Activated CD4-positive, alpha-beta T cell treated with anti-CD3 and anti-CD28 coated beads, Interleukin-2, Interleukin-4, amounts not matched to agents 100 ng/mL and 50 ng/mL, durations not matched to agents 16 hours and 8 hours (primary cell): ENCODE data around the gene FFAR3.

Experiments
- DNase-seq: peaks from one replicate; pipeline ENCODE4 v3.0.0-alpha.2; 2020; ENCODE audit warnings: low spot score

The FFAR3 gene

GRCh38 chr19:35330475-35330874, 27.8 kb upstream of the FFAR3 start:
- no peak for DNase-seq

GRCh38 chr19:35331551-35332214, 26.6 kb upstream of the FFAR3 start:
- DNase-seq, result no peak

DNA sequence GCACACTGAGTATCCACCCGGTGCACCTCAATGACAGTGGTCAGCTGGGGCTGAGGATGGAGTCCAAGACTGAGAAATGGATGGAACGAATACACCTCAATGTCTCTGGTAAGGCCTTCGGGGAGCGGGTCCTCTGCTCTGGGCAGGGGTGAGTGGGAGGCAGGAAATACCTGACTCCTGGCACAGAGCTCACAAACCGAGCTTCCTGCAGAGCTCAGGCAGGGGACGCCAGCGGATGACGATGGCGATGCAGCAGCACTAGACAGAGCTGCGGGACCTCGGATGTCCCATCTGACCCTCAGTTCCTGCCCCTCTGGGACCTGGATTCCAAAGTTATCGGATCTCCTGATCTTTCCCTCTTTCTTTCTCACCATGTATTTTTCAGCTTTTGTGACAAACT, 25.4 kb upstream of the FFAR3 start:
- peak; percentile 12 for DNase-seq

GRCh38 chr19:35334144-35334753, 24.0 kb upstream of the FFAR3 start:
- no peak for DNase-seq

DNA sequence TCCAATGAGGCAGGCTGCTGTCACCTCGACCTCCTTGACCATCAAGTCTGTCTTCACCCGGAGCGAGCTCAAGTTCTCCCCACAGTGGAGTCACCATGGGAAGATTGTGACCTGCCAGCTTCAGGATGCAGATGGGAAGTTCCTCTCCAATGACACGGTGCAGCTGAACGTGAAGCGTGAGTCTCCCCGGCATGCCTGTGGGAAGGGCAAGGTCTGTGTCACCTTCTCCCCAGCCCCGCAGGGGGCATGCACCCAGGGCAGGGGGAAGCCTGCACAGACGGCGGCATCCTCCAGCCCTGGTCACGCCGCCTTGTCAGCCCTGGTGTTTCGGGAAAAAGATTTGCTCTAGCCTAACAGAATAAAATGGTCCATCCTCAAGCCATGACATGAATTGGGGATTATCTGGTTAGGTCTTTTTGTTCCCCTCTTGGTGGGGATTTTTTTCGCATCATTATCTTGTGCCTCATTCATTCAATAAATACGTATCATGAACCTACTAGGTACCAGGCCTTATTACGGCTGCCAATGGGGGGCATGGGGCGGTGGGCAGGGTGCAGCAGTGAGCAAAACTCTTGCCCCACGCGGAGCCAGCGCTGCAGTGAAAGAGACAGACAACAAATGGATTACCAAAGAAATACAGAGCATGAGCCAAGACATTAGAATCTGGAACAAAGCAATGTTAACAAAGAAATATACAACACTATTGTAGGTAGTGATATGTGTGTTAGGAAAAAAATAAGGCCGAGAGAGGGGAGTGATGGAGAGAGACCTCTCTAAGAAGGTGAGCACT, 21.9 kb upstream of the FFAR3 start:
- DNase-seq, result no peak

DNA sequence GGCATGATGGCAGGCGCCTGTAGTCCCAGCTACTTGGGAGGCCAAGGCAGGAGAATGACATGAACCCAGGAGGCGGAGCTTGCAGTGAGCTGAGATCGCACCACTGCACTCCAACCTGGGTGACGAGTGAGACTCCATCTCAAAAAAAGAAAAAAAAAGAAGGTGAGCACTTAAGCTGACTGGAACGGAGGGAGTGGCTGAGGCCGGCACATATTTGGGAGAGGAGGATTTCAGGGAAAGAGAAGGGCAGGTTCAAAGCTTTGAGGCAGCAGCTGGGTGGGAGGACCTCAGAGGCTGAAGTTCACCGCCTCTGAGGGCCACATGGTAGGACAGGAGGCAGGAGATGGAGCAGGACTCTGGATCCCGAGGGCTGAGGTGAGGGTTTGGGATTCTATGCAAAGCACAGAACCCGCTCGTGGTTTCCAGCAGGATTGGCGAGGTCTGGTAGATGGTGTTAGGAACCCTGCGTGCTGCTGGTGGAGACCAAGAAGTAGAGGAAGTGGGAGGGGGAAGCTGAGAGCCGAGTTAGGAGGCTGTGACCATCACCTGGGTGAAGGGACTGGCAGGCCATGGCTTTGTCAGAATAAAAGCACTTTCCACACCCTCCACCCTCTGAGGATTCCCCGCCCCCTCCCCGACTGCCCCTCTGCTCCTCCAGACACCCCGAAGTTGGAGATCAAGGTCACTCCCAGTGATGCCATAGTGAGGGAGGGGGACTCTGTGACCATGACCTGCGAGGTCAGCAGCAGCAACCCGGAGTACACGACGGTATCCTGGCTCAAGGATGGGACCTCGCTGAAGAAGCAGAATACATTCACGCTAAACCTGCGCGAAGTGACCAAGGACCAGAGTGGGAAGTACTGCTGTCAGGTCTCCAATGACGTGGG, 20.9 kb upstream of the FFAR3 start:
- no peak for DNase-seq

- no peak for DNase-seq
Measured at GRCh38 chr19:35337984-35338296, 20.3 kb upstream of the FFAR3 start.

GRCh38 chr19:35340431-35340830, 17.8 kb upstream of the FFAR3 start:
- no peak for DNase-seq

GRCh38 chr19:35341006-35341405, 17.3 kb upstream of the FFAR3 start:
- DNase-seq, result no peak

DNA sequence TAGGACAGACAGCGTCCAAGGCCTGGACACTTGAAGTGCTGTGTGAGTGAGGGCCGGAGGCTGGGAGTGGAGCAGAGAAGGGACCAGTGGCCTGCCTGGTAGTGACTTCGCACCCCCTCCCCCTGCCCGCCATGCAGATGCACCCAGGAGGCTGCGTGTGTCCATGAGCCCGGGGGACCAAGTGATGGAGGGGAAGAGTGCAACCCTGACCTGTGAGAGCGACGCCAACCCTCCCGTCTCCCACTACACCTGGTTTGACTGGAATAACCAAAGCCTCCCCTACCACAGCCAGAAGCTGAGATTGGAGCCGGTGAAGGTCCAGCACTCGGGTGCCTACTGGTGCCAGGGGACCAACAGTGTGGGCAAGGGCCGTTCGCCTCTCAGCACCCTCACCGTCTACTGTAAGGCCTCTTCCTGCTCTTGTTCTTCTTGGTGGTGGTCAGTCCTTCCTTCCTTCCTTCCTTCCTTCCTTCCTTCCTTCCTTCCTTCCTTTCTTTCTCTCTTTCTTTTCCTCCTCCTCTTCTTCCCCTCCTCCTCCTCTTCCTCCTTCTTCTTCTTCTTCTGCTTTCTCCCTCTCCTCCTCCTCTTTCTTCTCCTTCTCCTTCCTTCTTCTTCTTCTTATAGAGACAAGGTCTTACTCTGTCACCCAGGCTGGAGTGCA, 16.6 kb upstream of the FFAR3 start:
- no peak for DNase-seq

GRCh38 chr19:35342430-35342829, 15.8 kb upstream of the FFAR3 start:
- no peak for DNase-seq

DNA sequence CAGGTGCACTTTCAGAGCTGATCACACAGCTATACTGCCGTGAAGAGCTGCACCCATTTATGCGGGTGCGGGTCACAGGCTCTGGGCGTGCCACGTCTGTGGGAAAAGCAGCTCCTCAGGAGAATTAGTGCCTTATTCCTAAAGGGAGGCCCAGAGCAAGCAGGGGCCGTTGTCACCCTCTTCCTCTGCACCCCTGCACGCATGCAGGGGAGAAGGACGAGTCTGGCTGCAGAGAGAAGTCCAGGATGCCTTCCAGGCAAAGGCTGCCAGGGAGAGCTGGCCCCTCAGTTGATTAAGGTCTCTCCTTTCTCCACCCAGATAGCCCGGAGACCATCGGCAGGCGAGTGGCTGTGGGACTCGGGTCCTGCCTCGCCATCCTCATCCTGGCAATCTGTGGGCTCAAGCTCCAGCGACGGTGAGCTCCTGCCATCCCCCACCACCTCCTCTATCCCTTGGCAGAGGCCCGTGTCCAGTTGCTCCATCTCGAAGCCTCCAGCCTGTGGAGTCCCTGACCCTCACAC, 13.7 kb upstream of the FFAR3 start:
- no peak for DNase-seq

DNA sequence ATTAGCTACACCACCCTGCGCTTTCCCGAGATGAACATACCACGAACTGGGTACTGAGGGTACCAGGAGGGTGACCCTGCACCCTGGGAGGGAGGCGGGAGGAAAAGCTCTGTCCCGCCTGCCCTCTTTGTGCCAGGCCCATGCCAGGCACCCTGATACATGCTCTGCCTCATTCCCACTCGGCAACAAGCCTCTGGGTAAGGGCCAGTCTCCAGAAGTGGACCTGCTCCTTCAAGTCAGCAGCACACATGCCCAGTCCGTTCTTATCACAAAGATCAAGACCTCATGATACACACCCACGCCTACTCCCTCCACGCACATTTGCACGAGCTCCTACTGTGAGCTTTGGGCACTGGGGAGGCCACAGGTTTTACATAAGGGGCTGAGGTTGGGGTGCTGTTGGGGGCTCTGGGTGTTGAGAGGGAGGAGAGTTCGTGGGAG, 12.6 kb upstream of the FFAR3 start:
- DNase-seq, result no peak

GRCh38 chr19:35346193-35347052, 11.8 kb upstream of the FFAR3 start:
- peak; percentile 55 for DNase-seq

DNA sequence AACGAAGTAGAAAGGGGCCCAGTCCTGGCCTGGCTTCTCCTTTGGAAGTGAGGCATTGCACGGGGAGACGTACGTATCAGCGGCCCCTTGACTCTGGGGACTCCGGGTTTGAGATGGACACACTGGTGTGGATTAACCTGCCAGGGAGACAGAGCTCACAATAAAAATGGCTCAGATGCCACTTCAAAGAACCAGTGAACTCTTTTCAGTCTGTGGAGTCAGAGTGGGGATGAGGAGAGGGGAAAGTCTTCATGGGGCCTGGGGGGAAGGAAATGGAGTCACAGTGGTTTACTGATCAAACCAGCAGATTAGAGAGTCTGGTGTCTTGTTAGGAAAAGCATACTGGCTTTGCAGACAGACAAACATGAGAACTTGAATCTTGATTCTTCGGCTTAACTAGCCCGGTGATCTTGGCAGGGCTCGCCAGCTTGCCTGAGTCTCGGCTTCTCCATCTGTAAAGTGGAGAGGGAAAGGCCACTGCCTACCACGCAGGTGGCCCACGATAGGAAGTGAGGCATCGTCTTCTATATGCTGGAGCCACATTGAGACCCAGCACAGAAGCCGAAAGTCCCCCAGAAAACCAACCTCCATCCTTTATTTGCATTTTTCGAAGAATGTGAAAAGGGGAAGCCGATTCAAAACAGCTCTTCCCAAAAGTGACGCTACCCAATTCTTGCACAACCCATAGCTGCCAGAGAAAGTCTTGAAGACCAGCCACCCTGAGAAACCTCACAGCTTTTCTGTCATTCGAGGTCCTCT, 10.9 kb upstream of the FFAR3 start, which contains the start of gene FFAR1:
Gene FFAR1 (plus strand): TSS at position 732 of the 759 bp plus-strand sequence. CDS start 3,650 bp downstream, outside the sequence.
- peak; percentile 63 for DNase-seq

- DNase-seq, result no peak
Measured at GRCh38 chr19:35347930-35348298, 10.3 kb upstream of the FFAR3 start.

DNA sequence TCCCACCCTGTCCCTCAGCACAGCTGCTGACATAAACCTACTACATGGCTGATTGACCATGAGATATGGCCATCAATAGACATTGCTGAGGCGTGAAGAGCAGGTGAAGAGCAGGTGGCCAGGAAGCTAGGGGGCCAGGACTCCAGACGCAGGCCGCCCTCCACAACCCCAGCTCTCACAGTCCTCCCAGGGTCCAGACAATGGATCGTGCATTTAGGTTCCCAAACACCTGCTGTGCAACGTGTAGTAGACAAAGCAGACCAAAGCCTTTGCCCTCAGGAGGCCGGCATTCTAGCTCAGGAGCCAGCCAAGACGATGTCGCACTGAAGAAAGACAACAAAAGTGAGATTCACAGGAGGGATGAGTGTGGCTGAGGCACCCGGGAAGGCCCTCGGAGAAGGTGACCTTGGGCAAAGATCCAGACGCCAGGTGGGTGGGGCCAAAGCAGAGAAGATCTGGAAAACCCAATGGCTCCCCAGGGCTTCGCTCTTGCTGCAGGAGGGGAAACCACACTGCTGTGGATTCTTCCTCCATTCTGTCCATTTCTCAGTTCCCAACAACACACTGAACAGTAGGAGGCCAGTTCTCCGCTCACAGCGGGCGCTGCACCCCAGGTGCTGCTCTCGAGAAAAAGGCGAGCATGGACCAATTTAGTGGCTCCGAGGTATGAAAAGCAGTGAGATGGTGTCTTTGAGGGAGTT, 9.2 kb upstream of the FFAR3 start:
- no peak for DNase-seq

DNA sequence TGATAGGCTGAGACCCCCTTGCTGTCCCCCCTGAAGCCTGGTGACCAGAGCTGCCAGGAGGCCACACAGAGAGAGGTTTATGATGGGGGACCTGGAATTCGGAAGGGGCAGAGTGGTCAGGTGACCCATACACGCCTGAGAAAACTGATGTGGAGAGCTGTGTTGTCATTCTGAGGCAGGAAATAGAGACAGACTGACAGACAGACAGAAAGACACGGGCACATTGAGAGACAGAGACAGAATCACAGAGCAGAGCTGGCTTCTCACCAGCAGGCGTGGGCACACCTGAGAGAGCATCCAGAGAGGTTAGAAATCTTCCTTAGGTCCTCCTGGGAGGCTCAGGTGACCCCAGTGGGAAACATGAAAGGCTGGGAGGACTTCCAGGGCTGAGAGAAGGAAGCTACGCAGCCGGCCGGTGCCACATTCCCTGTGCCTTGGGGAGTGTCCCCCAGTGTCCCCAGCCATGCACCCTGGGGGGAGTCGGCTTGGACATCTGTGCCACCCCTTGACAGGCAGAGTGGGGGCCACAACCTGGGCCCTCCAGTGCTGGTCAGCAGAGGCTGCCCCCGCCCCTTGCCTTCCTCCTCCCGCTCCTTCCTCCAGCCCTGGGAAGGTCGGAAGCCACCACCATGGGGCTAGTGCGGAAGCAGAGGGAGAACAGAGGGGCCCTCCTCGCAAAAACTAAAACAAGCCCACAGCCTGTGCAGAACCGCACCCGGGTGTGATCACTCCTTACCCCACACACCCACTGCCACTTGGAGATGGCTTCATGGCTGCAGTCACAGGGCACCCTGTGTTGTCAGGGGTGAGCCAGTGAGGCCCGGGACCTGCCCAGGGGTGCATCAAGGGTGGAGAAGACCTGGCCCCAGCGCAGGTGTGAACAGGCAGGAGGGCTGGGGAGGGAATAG, 8.4 kb upstream of the FFAR3 start:
- no peak for DNase-seq
